NCI-H2107 treated with DMSO at 0.1 percent for 48 hours (cell line): ENCODE data around the gene POLK.
"Not testable (repeated sequence)": the region's sequence is repeated elsewhere in the genome, so short reads cannot be mapped to it uniquely, and the experiment has no call there.

Experiments used
- DNase-seq: peaks from one replicate; lab custom pipeline; 2025; ENCODE audit not compliant: unreplicated experiment; lab: John Stamatoyannopoulos, UW

The POLK gene

GRCh38 chr5:75511435-75512382 is at the start of gene POLK, which contains the start of gene CERT1:
Gene POLK (plus strand): TSS chr5:75511891.
Gene CERT1 (minus strand): TSS chr5:75511629. CDS start chr5:75511207, 422 bp downstream.
- DNase-seq, result peak; percentile 87

- DNase-seq, result peak; percentile 6
Measured at GRCh38 chr5:75463726-75464125, 48.0 kb upstream of the POLK start.

GRCh38 chr5:75465480-75465879 is 46.2 kb upstream of the POLK start:
- peak; percentile 37 for DNase-seq

- no peak for DNase-seq
Measured at GRCh38 chr5:75466006-75466716, 45.5 kb upstream of the POLK start.

GRCh38 chr5:75468593-75468992 is 43.1 kb upstream of the POLK start:
- DNase-seq, result no peak

- no peak for DNase-seq
Measured at GRCh38 chr5:75469017-75469416, 42.7 kb upstream of the POLK start.

- no peak for DNase-seq
Measured at GRCh38 chr5:75471193-75471592, 40.5 kb upstream of the POLK start.

- DNase-seq, result no peak
Measured at GRCh38 chr5:75472973-75473372, 38.7 kb upstream of the POLK start.

GRCh38 chr5:75473463-75473862 is 38.2 kb upstream of the POLK start:
- DNase-seq, result no peak

- DNase-seq, result no peak
Measured at GRCh38 chr5:75475364-75475763, 36.3 kb upstream of the POLK start.

- DNase-seq, result no peak
Measured at GRCh38 chr5:75481024-75481423, 30.7 kb upstream of the POLK start.

- no peak for DNase-seq
Measured at GRCh38 chr5:75482482-75482881, 29.2 kb upstream of the POLK start.

- DNase-seq, result no peak
Measured at GRCh38 chr5:75484605-75485004, 27.1 kb upstream of the POLK start.

GRCh38 chr5:75489847-75490246 is 21.8 kb upstream of the POLK start:
- not testable (repeated sequence) for DNase-seq

GRCh38 chr5:75491621-75492020 is 20.1 kb upstream of the POLK start:
- no peak for DNase-seq

GRCh38 chr5:75496026-75496425 is 15.7 kb upstream of the POLK start:
- DNase-seq, result no peak

GRCh38 chr5:75498208-75498777 is 13.4 kb upstream of the POLK start:
- no peak for DNase-seq

- not testable (repeated sequence) for DNase-seq
Measured at GRCh38 chr5:75498875-75499274, 12.8 kb upstream of the POLK start.

- not testable (repeated sequence) for DNase-seq
Measured at GRCh38 chr5:75505112-75505511, 6.6 kb upstream of the POLK start.

GRCh38 chr5:75507841-75508240 is 3.9 kb upstream of the POLK start:
- DNase-seq, result no peak

GRCh38 chr5:75509546-75509945 is 2.1 kb upstream of the POLK start:
- DNase-seq, result no peak

GRCh38 chr5:75509956-75510355 is 1.7 kb upstream of the POLK start:
- no peak for DNase-seq
